Stimulated activated memory B cell treated with anti-CD40 and anti-IgM and Interleukin-4, amounts not matched to agents 10 μg/mL and 1 μg/mL and 100 μg/mL, for 72 hours (primary cell): ENCODE results near the gene OGFOD3.

ENCODE experiments used
- ATAC-seq: fragments of 150-1000 bp; cut with Tn5 transposase; 2 replicates; pipeline ENCODE4 v1.10.0; 2021
- H3K27ac Mint-ChIP-seq: one replicate; pipeline ENCODE4 v1.8.0; 2022; ENCODE audit warnings: mild to moderate bottlenecking, mixed read lengths
- H3K27me3 Mint-ChIP-seq: one replicate; pipeline ENCODE4 v1.8.0; 2022; ENCODE audit warnings: mixed read lengths
- H3K36me3 Mint-ChIP-seq: one replicate; pipeline ENCODE4 v1.8.0; 2022; ENCODE audit warnings: mixed read lengths
- H3K4me1 Mint-ChIP-seq: one replicate; pipeline ENCODE4 v1.8.0; 2022; ENCODE audit warnings: mixed read lengths
- H3K4me3 Mint-ChIP-seq: one replicate; pipeline ENCODE4 v1.8.0; 2022; ENCODE audit warnings: mild to moderate bottlenecking, moderate library complexity, mixed read lengths
- H3K9me3 Mint-ChIP-seq: one replicate; pipeline ENCODE4 v1.8.0; 2022; ENCODE audit warnings: mixed read lengths

OGFOD3 gene

GRCh38 chr17:82452162-82452561, 33.8 kb upstream of the OGFOD3 start:
- Mint-ChIP-seq H3K27ac (peak overlapping the region; percentile 8), H3K9me3 (no peaks in the 10 kb centered on the region), H3K27me3 (no peaks in the 10 kb centered on the region), H3K4me1 (peaks cover 34% of the 10 kb centered on the region), H3K4me3 (no peak overlapping the region), H3K36me3 (peaks cover 7% of the 10 kb centered on the region)
- no peak for ATAC-seq

- Mint-ChIP-seq H3K27me3 (no peaks in the 10 kb centered on the region), H3K4me1 (peaks cover 41% of the 10 kb centered on the region), H3K27ac (peak within 1 kb of the TSS; percentile 96), H3K9me3 (no peaks in the 10 kb centered on the region), H3K4me3 (peak within 1 kb of the TSS; percentile 91), H3K36me3 (peaks cover 22% of the 10 kb centered on the region)
- ATAC-seq, result peak; percentile 79
These were observed 32.1 kb upstream of the OGFOD3 start, which contains the start of gene CYBC1 for GRCh38 chr17:82450357-82451106. CYBC1 (minus strand) TSS chr17:82450752; CDS start chr17:82449254, 1,498 bp downstream.

- ATAC-seq, result peak; percentile 61
- Mint-ChIP-seq H3K36me3 (peaks cover 22% of the 10 kb centered on the region), H3K4me1 (peaks cover 41% of the 10 kb centered on the region), H3K4me3 (peak overlapping the region; percentile 91), H3K9me3 (no peaks in the 10 kb centered on the region), H3K27ac (peak overlapping the region; percentile 96), H3K27me3 (no peaks in the 10 kb centered on the region)
These were observed 31.5 kb upstream of the OGFOD3 start for GRCh38 chr17:82449883-82450356.

GRCh38 chr17:82449131-82449882, 30.9 kb upstream of the OGFOD3 start:
- no peaks in the 10 kb centered on the region for H3K27me3 Mint-ChIP-seq
- H3K27ac Mint-ChIP-seq, result peak overlapping the region; percentile 96
- peaks cover 22% of the 10 kb centered on the region for H3K36me3 Mint-ChIP-seq

GRCh38 chr17:82447876-82448275, 29.5 kb upstream of the OGFOD3 start:
- H3K4me3 Mint-ChIP-seq, result peak overlapping the region; percentile 44
- H3K27me3 Mint-ChIP-seq, result no peaks in the 10 kb centered on the region
- H3K36me3 Mint-ChIP-seq, result peaks cover 28% of the 10 kb centered on the region
- peak overlapping the region; percentile 81 for H3K27ac Mint-ChIP-seq
- H3K9me3 Mint-ChIP-seq, result no peaks in the 10 kb centered on the region
- no peak for ATAC-seq
- peaks cover 47% of the 10 kb centered on the region for H3K4me1 Mint-ChIP-seq

More at GRCh38 chr17:82449131-82449882, 30.9 kb upstream of the OGFOD3 start:
- peak overlapping the region; percentile 91 for H3K4me3 Mint-ChIP-seq
- H3K4me1 Mint-ChIP-seq, result peaks cover 41% of the 10 kb centered on the region
- H3K9me3 Mint-ChIP-seq, result no peaks in the 10 kb centered on the region
- peak; percentile 93 for ATAC-seq

- Mint-ChIP-seq H3K27ac (peak overlapping the region; percentile 61), H3K4me3 (peak overlapping the region; percentile 12), H3K9me3 (no peaks in the 10 kb centered on the region), H3K4me1 (peaks cover 59% of the 10 kb centered on the region), H3K27me3 (no peaks in the 10 kb centered on the region), H3K36me3 (peaks cover 35% of the 10 kb centered on the region)
- ATAC-seq, result no peak
These were observed 28.3 kb upstream of the OGFOD3 start for GRCh38 chr17:82446649-82447048.

- peaks cover 35% of the 10 kb centered on the region for H3K36me3 Mint-ChIP-seq
- H3K27me3 Mint-ChIP-seq, result no peaks in the 10 kb centered on the region
- H3K27ac Mint-ChIP-seq, result peak overlapping the region; percentile 61
- H3K4me1 Mint-ChIP-seq, result peaks cover 59% of the 10 kb centered on the region
- ATAC-seq, result no peak
- H3K9me3 Mint-ChIP-seq, result no peaks in the 10 kb centered on the region
- H3K4me3 Mint-ChIP-seq, result no peak overlapping the region
These were observed 27.7 kb upstream of the OGFOD3 start for GRCh38 chr17:82446124-82446523.

GRCh38 chr17:82445542-82445941, 27.2 kb upstream of the OGFOD3 start:
- Mint-ChIP-seq H3K4me1 (peaks cover 61% of the 10 kb centered on the region), H3K27ac (no peak overlapping the region), H3K9me3 (no peaks in the 10 kb centered on the region), H3K4me3 (no peak overlapping the region), H3K27me3 (no peaks in the 10 kb centered on the region), H3K36me3 (peaks cover 35% of the 10 kb centered on the region)
- no peak for ATAC-seq

- peaks cover 35% of the 10 kb centered on the region for H3K36me3 Mint-ChIP-seq
- no peak for ATAC-seq
- no peaks in the 10 kb centered on the region for H3K27me3 Mint-ChIP-seq
- H3K4me1 Mint-ChIP-seq, result peaks cover 66% of the 10 kb centered on the region
- no peaks in the 10 kb centered on the region for H3K9me3 Mint-ChIP-seq
- H3K4me3 Mint-ChIP-seq, result no peak overlapping the region
- no peak overlapping the region for H3K27ac Mint-ChIP-seq
These were observed 26.6 kb upstream of the OGFOD3 start for GRCh38 chr17:82444941-82445521.

- H3K9me3 Mint-ChIP-seq, result no peaks in the 10 kb centered on the region
- H3K4me3 Mint-ChIP-seq, result no peak overlapping the region
- peaks cover 63% of the 10 kb centered on the region for H3K4me1 Mint-ChIP-seq
- ATAC-seq, result no peak
- peaks cover 35% of the 10 kb centered on the region for H3K36me3 Mint-ChIP-seq
- peak overlapping the region; percentile 49 for H3K27ac Mint-ChIP-seq
- no peaks in the 10 kb centered on the region for H3K27me3 Mint-ChIP-seq
These were observed 26.0 kb upstream of the OGFOD3 start for GRCh38 chr17:82444284-82444893.

GRCh38 chr17:82443465-82444283, 25.3 kb upstream of the OGFOD3 start:
- Mint-ChIP-seq H3K27me3 (no peaks in the 10 kb centered on the region), H3K4me1 (peaks cover 64% of the 10 kb centered on the region), H3K27ac (peak overlapping the region; percentile 49), H3K4me3 (no peak overlapping the region), H3K9me3 (no peaks in the 10 kb centered on the region), H3K36me3 (peaks cover 35% of the 10 kb centered on the region)
- ATAC-seq, result no peak

- Mint-ChIP-seq H3K4me1 (peaks cover 62% of the 10 kb centered on the region), H3K4me3 (no peak overlapping the region), H3K27ac (peak overlapping the region; percentile 10), H3K9me3 (no peaks in the 10 kb centered on the region), H3K27me3 (no peaks in the 10 kb centered on the region), H3K36me3 (peaks cover 33% of the 10 kb centered on the region)
- ATAC-seq, result no peak
These were observed 24.5 kb upstream of the OGFOD3 start for GRCh38 chr17:82442643-82443464.

- Mint-ChIP-seq H3K36me3 (peaks cover 26% of the 10 kb centered on the region), H3K9me3 (no peaks in the 10 kb centered on the region), H3K4me3 (peak overlapping the region; percentile 52), H3K27me3 (no peaks in the 10 kb centered on the region), H3K27ac (peak overlapping the region; percentile 72), H3K4me1 (peaks cover 56% of the 10 kb centered on the region)
- ATAC-seq, result peak; percentile 71
These were observed 23.5 kb upstream of the OGFOD3 start for GRCh38 chr17:82441691-82442487.
